Mesendoderm (in vitro differentiated cells): Measurements from ENCODE around the gene RHOH.

Experiments
- DNase-seq: peaks from one replicate; pipeline ENCODE4 v3.0.0; 2013
- H2AK5ac ChIP-seq: 2 replicates; pipeline ENCODE4 v1.6.1; 2013; ENCODE audit warnings: low read length, inconsistent platforms
- H2BK120ac ChIP-seq: 2 replicates; pipeline ENCODE4 v1.6.1; 2013; ENCODE audit warnings: low read depth, mild to moderate bottlenecking, low read length, moderate library complexity, mixed read lengths
- H2BK15ac ChIP-seq: replicated peaks from 2 replicates; pipeline ENCODE4 v1.6.1; 2013; ENCODE audit warnings: low read depth, mild to moderate bottlenecking, moderate library complexity
- H2BK5ac ChIP-seq: 2 replicates; pipeline ENCODE4 v1.6.1; 2013; ENCODE audit warnings: low read length, inconsistent platforms
- H3K18ac ChIP-seq: 2 replicates; pipeline ENCODE4 v1.6.1; 2013; ENCODE audit warnings: mild to moderate bottlenecking, low read length, mixed read lengths
- H3K23ac ChIP-seq: one replicate; pipeline ENCODE4 v1.6.1; 2013; ENCODE audit warnings: low read length
- H3K27ac ChIP-seq: 2 replicates; pipeline ENCODE4 v1.5.1; 2013; ENCODE audit warnings: low read depth, mild to moderate bottlenecking, inconsistent platforms, low read length, moderate library complexity
- H3K27me3 ChIP-seq: 2 replicates; pipeline ENCODE4 v1.6.1; 2013; ENCODE audit warnings: low read length, control low read depth, mild to moderate bottlenecking, inconsistent platforms; ENCODE audit not compliant: insufficient read depth, poor library complexity
- H3K36me3 ChIP-seq: 2 replicates; pipeline ENCODE4 v1.6.1; 2013; ENCODE audit warnings: low read length, inconsistent platforms; ENCODE audit not compliant: control insufficient read depth, insufficient read depth
- H3K4ac ChIP-seq: one replicate; pipeline ENCODE4 v1.6.1; 2013; ENCODE audit warnings: low read depth, mild to moderate bottlenecking, low read length, moderate library complexity
- H3K4me1 ChIP-seq: 2 replicates; pipeline ENCODE4 v1.6.1; 2013; ENCODE audit warnings: low read depth, low read length, inconsistent platforms; ENCODE audit not compliant: control insufficient read depth
- H3K4me2 ChIP-seq: 2 replicates; pipeline ENCODE4 v1.6.1; 2013; ENCODE audit warnings: low read length
- H3K4me3 ChIP-seq: 2 replicates; pipeline ENCODE4 v1.5.1; 2013; ENCODE audit warnings: mild to moderate bottlenecking, low read length
- H3K56ac ChIP-seq: one replicate; pipeline ENCODE4 v1.6.1; 2013; ENCODE audit warnings: low read length
- H3K79me1 ChIP-seq: 2 replicates; pipeline ENCODE4 v1.6.1; 2013; ENCODE audit warnings: low read length, inconsistent platforms
- H3K79me2 ChIP-seq: 2 replicates; pipeline ENCODE4 v1.6.1; 2013; ENCODE audit warnings: mild to moderate bottlenecking, low read length; ENCODE audit not compliant: control insufficient read depth, insufficient read depth
- H3K9ac ChIP-seq: 2 replicates; pipeline ENCODE4 v1.6.1; 2013; ENCODE audit warnings: low read length, inconsistent platforms
- H4K5ac ChIP-seq: one replicate; pipeline ENCODE4 v1.6.1; 2013; ENCODE audit warnings: low read length
- H4K8ac ChIP-seq: one replicate; pipeline ENCODE4 v1.6.1; 2013; ENCODE audit warnings: low read depth, mild to moderate bottlenecking, control low read depth, low read length, moderate library complexity
- WGBS: extraction: QIAGEN DNeasy Blood & Tissue Kit; methylation state at CpG from one replicate; pipeline ENCODE4 v1.1.7; 2013; ENCODE audit warnings: low lambda C conversion rate, missing lambda C conversion rate; ENCODE audit not compliant: insufficient coverage; ENCODE audit errors: extremely low coverage; 5-methylcytosine and 5-hydroxymethylcytosine counted together

The RHOH gene

GRCh38 chr4:40199179-40199670 lies 2.4 kb downstream of the RHOH start:
- WGBS, result no CpG with 5 or more reads among the region's 6 CpGs
- Histone ChIP-seq H3K56ac (no peak overlapping the region), H3K4ac (no peak overlapping the region), H3K36me3 (no peaks in the 10 kb centered on the region), H2AK5ac (no peak overlapping the region), H2BK120ac (no peak overlapping the region), H4K5ac (no peak overlapping the region), H3K4me2 (no peak overlapping the region), H3K9ac (no peak overlapping the region), H3K79me2 (no peaks in the 10 kb centered on the region), H2BK15ac (no peak overlapping the region), H4K8ac (no peak overlapping the region), H3K4me3 (no peak overlapping the region), H3K23ac (no peak overlapping the region), H3K27me3 (no peaks in the 10 kb centered on the region), H3K4me1 (peaks cover 10% of the 10 kb centered on the region), H3K18ac (no peak overlapping the region), H3K79me1 (no peaks in the 10 kb centered on the region), H3K27ac (no peak overlapping the region), H2BK5ac (no peak overlapping the region)
- no peak for DNase-seq

- H3K56ac ChIP-seq, result no peak overlapping the region
- H3K23ac ChIP-seq, result no peak overlapping the region
- H3K27me3 ChIP-seq, result no peaks in the 10 kb centered on the region
- H3K4ac ChIP-seq, result no peak overlapping the region
- H2AK5ac ChIP-seq, result no peak overlapping the region
- H3K36me3 ChIP-seq, result no peaks in the 10 kb centered on the region
- no peak overlapping the region for H3K27ac ChIP-seq
- H2BK120ac ChIP-seq, result no peak overlapping the region
- no peak overlapping the region for H4K8ac ChIP-seq
- H4K5ac ChIP-seq, result no peak overlapping the region
- no peak overlapping the region for H3K4me3 ChIP-seq
- H2BK15ac ChIP-seq, result no peak overlapping the region
- no CpG with 5 or more reads among the region's 15 CpGs for WGBS
- H2BK5ac ChIP-seq, result no peak overlapping the region
- H3K9ac ChIP-seq, result no peak overlapping the region
- H3K4me1 ChIP-seq, result peaks cover 10% of the 10 kb centered on the region
- DNase-seq, result no peak
- no peaks in the 10 kb centered on the region for H3K79me1 ChIP-seq
- H3K79me2 ChIP-seq, result no peaks in the 10 kb centered on the region
- H3K4me2 ChIP-seq, result no peak overlapping the region
- H3K18ac ChIP-seq, result no peak overlapping the region
Observed at GRCh38 chr4:40199999-40200874, 3.4 kb downstream of the RHOH start.

GRCh38 chr4:40200875-40201801 lies 4.3 kb downstream of the RHOH start:
- no peaks in the 10 kb centered on the region for H3K36me3 ChIP-seq
- no peaks in the 10 kb centered on the region for H3K27me3 ChIP-seq
- H2AK5ac ChIP-seq, result no peak overlapping the region
- DNase-seq, result no peak
- no peaks in the 10 kb centered on the region for H3K79me2 ChIP-seq
- no peaks in the 10 kb centered on the region for H3K79me1 ChIP-seq
- H3K27ac ChIP-seq, result no peak overlapping the region
- no peak overlapping the region for H2BK15ac ChIP-seq
- no peak overlapping the region for H3K18ac ChIP-seq
- H3K9ac ChIP-seq, result no peak overlapping the region
- H3K4me3 ChIP-seq, result no peak overlapping the region
- H3K23ac ChIP-seq, result no peak overlapping the region
- no peak overlapping the region for H2BK5ac ChIP-seq
- no peak overlapping the region for H3K56ac ChIP-seq
- no peak overlapping the region for H4K8ac ChIP-seq
- no peak overlapping the region for H2BK120ac ChIP-seq
- no peak overlapping the region for H4K5ac ChIP-seq
- H3K4me2 ChIP-seq, result no peak overlapping the region
- no CpG with 5 or more reads among the region's 13 CpGs for WGBS
- no peak overlapping the region for H3K4ac ChIP-seq
- peaks cover 10% of the 10 kb centered on the region for H3K4me1 ChIP-seq

GRCh38 chr4:40201898-40202297 lies 5.1 kb downstream of the RHOH start:
- no peak overlapping the region for H2BK15ac ChIP-seq
- H4K8ac ChIP-seq, result no peak overlapping the region
- no peak overlapping the region for H2BK120ac ChIP-seq
- no peak for DNase-seq
- no peak overlapping the region for H3K18ac ChIP-seq
- H2BK5ac ChIP-seq, result no peak overlapping the region
- no peaks in the 10 kb centered on the region for H3K79me1 ChIP-seq
- no peaks in the 10 kb centered on the region for H3K27me3 ChIP-seq
- no peak overlapping the region for H3K4ac ChIP-seq
- no peak overlapping the region for H3K4me3 ChIP-seq
- H3K23ac ChIP-seq, result no peak overlapping the region
- H3K56ac ChIP-seq, result no peak overlapping the region
- H4K5ac ChIP-seq, result no peak overlapping the region
- peaks cover 6% of the 10 kb centered on the region for H3K4me1 ChIP-seq
- H2AK5ac ChIP-seq, result no peak overlapping the region
- WGBS, result no CpG with 5 or more reads among the region's 4 CpGs
- no peak overlapping the region for H3K9ac ChIP-seq
- H3K36me3 ChIP-seq, result no peaks in the 10 kb centered on the region
- no peaks in the 10 kb centered on the region for H3K79me2 ChIP-seq
- no peak overlapping the region for H3K4me2 ChIP-seq
- no peak overlapping the region for H3K27ac ChIP-seq

- Histone ChIP-seq H3K36me3 (no peaks in the 10 kb centered on the region), H4K8ac (no peak overlapping the region), H3K4me3 (no peak overlapping the region), H4K5ac (no peak overlapping the region), H3K79me1 (no peaks in the 10 kb centered on the region), H3K4ac (no peak overlapping the region), H3K27me3 (no peaks in the 10 kb centered on the region), H3K4me1 (peaks cover 4% of the 10 kb centered on the region), H3K18ac (no peak overlapping the region), H2BK15ac (no peak overlapping the region), H2BK5ac (no peak overlapping the region), H3K23ac (no peak overlapping the region), H2AK5ac (no peak overlapping the region), H3K9ac (no peak overlapping the region), H3K27ac (no peak overlapping the region), H3K79me2 (no peaks in the 10 kb centered on the region), H3K4me2 (no peak overlapping the region), H3K56ac (no peak overlapping the region), H2BK120ac (no peak overlapping the region)
- WGBS, result no CpG with 5 or more reads among the region's 3 CpGs
- DNase-seq, result no peak
Observed at GRCh38 chr4:40202474-40202873, 5.6 kb downstream of the RHOH start.
